HT1080 (cell line): ENCODE results near the gene JUP. TPM values are rescaled to one million over a fixed set of nuclear protein-coding genes. Genes with fewer than 3 reads are reported as not detected.

Experiments
- DNase-seq: peaks from one replicate; pipeline ENCODE4 v3.0.0-alpha.2; 2015; ENCODE audit warnings: low read depth
- total RNA-seq: library from RNA; depleted of rRNA; stranded (reverse); fragments of >200 nt; shearing (Covaris generic); gene quantifications from 2 replicates; pipeline ENCODE4 v1.2.3, GENCODE V29; 2014

JUP gene
- total RNA-seq, 1 experiment from 2014 or later: 4.0 TPM

DNA sequence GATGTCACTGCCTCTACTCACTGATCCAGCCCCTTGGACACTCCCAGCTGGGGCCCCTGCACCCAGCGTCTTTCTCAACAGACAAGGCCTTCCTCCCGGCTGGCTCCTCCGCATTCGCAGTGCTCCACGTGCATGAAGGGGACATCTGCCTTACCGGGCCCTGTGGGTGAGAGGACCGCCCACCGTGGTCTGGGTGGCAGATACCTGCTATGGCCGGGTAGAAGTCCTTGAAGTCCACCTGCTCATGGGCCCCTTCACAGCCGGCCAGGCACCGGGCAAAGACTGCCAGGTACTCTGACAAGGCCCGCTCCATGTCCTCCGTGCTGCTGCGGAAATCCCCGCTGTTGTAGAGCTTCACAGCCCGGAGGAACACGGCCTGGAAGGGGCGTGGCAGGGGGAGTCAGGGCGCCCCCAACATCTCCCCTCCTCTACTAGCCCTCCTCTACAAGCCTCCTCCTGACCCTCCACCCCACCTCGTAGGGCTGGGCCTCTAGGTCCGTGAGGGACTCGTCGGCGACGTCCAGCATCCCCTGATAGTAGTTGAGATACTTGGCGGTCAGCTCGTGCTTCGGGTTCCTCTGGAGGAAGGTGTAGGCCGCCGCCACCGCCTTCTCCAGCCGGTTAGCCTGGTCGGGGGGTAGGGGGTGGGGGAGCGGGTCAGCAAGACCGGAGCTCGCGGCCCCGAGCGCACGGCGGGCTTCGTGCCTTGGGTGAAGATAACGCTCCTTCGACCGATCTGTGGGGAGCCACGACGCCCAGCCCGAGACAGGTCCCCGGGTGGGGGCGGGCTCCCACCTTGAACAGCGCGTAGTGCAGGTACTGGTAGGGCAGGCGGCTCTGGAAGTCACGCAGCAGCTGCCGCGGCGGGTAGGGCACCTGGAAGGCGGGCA, 24.4 kb upstream of the JUP start:
- no peak for DNase-seq

GRCh38 chr17:41806685-41807445, 20.4 kb upstream of the JUP start:
- no peak for DNase-seq

GRCh38 chr17:41803049-41804020, 16.8 kb upstream of the JUP start:
- no peak for DNase-seq

GRCh38 chr17:41801374-41802271, 15.1 kb upstream of the JUP start:
- peak; percentile 78 for DNase-seq

DNA sequence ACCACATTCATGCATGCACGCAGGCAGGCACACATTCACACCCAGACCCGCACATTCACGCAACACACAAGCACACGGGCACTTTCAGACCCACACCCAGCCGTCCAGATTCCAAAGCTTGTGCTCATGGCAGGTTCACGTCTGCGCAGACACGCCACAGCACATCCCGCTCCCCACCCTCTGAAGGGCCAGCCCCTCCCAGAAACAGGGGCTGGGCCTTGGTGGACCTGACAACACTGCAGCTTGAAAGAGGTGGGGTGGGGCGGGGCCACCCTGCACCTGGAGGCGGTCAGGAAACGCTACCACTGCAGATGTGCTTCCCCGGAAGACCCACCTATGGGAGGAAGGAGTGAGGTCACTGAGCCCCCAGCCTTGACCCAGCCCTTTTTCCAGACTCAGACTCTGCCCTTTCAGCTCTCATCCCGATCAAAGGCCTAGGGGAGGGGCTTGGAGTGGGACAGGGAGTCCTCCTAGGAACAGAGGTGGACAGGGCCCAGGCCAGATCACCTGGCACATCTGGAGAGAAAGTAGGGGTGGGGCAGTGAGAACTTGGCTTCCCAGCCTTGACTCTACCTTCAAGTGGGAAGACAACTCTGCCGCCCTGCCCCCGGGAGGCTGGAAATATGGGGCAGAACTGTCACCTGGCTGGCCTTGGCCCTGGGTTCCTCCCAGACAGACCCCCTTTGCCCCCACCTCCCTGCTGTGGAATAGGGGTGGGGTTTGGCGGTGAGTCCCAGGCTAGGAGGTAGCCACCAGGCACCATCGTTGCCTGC, 14.3 kb upstream of the JUP start:
- no peak for DNase-seq

DNA sequence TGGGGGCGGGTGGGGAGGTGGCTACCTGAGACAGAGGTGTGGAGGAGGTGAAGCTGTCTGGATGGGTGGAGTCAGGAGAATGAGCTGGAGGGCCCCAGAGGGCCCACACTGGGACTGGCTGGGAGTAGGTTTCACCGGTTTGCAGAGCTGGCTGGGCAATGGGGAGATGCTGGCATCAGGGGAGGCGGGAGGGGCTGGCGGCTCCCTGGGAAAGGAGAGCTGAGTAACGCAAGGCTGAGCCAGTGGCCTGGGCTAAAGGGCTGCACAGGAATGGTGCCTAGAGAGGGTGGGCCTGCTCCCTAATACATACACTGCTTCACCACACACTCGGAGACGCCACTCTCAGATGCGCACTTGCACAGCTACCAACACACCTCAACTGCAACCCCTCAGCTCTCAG, 12.9 kb upstream of the JUP start:
- DNase-seq: no peak

- DNase-seq: no peak
Observed at GRCh38 chr17:41797377-41797776, 10.9 kb upstream of the JUP start.

DNA sequence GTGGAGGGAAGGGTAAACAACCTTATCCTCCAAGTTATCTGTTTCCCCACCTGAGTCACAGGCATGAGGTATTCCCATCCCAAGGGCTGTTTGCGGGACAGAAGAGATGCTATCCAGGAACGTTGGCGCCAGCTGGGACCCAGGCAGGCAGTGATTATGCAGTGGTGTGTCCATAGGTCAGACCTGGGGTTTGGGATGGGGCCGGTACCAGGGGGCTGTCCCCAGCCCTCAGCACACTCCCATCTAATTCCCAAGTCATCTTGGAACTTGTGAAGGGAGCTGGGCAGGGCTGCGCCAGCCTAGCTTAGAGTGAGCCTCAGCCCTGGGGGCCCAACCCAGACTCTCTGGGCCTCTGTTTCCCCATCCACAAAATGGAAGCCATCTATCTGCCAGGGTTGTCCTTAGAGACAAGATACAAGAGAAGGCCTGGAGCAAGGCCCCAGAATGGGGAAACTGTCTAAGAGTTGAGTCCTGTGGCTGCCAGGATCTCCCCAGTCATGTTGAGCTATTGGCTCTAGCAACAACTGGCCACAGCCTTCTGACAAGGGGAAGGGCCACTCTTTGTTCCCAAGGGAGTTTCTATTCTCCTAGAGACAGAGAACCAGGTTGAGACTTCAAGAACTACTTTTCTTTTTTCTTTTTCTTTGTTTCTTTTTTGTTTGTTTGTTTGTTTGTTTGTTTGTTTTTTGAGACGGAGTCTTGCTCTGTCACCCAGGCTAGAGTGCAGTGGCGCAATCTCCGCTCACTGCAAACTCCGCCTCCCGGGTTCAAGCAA, 9.8 kb upstream of the JUP start:
- no peak for DNase-seq

- no peak for DNase-seq
Observed at GRCh38 chr17:41794540-41794975, 8.0 kb upstream of the JUP start.

DNA sequence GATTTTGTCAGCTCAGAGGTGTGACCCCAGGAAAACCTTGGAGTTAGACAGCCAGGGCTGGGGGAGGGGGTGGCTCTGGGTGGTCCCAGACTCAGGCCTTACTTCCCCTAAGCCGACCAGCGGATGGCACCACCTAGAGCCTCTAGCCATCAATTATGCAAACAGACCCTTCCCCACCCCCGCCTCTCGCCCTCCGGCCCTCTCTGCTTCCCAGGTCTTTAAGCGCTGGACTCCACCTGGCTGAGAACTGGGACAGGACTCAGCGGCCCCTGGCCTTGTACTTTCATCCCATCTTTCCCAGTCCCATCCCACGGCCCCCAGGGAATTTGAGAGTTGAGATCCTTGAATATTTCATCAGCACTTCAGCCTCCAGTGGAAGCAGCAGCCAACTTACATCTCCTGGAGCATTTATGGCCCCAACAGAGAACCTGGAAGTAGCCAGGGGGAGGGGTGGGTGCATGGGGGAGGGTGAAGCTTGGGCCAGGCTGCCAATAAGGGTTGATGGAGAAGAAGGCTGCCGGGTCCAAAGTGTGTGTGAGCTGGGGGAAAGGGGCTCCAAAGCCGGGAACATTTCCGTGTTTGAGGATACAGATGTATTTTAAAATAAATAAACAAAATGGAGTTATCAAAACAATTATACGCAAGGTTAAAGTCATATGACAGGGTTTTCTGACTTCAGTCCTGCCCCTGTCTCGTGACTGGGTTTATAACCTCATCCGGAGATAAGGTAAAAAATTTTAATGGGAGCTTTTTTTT, 7.5 kb upstream of the JUP start:
- no peak for DNase-seq

DNA sequence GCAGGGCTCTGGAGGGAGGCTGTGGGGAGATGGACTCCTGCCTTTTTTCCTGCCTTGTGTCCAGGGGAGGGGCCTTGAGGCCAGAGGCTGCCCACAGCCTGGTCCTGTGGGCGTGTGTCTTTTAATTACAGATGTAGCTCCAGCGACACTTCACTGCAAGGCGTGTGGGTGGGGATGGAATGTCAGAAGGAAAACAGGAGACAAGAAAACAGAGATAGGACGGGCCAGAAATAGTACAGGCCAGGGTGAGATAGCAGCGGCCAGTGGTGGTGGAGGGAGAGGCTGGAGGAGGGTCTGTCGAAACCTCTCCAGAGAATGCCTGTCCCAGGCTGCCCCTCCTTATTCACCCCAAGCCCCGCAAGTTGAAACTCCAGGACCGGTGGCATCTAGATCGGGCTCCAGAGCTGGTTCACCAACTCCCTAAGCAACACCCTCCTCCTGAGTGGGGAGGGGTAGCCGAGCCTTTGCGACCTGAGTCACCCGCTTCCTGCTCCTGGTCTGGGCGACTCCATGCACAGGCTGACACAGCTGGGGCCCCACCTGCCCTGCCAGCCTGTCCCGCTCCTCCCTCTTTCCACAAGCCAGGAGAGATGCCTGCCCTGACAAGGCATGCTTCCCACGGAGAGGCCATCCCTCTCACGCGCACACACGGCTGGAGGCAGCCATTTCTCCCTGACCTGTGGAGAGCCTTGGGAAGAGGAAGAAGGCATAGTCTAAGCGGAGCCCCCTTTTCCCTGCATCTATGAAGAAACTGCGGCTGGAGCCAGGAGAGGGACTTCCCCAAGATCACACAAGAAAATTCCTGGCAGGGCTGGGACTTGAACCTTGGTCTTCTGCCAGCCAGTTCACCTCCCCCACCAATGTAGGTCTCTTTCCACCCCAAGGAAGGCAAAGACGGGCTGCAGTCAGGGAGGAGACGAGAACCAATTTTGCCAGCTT, 6.6 kb upstream of the JUP start:
- DNase-seq: peak; percentile 86

DNA sequence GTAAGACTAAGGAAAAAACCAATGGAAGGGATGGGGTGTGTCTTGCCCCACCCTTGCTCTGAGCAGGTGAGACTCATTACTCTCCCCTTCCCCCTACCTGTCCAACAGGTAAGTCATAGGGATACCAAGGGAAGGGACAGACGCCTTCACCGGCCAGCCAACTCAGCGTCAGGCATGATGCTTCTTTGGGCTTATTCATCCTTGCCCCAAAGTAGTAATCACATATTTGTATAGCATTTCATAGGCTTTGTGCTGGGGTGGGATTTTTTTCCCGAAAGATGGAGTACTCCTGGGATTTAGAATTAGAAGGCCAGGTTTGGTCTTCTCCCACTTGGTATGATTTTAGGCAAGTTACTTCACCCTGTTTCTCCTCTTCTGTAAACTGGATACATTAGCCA, 509 bp upstream of the JUP start:
- no peak for DNase-seq

GRCh38 chr17:41785859-41786226, 668 bp downstream of the JUP start:
- DNase-seq: no peak

GRCh38 chr17:41785091-41785858, 1.2 kb downstream of the JUP start:
- DNase-seq: no peak

GRCh38 chr17:41784207-41784744, 2.2 kb downstream of the JUP start:
- peak; percentile 23 for DNase-seq

DNA sequence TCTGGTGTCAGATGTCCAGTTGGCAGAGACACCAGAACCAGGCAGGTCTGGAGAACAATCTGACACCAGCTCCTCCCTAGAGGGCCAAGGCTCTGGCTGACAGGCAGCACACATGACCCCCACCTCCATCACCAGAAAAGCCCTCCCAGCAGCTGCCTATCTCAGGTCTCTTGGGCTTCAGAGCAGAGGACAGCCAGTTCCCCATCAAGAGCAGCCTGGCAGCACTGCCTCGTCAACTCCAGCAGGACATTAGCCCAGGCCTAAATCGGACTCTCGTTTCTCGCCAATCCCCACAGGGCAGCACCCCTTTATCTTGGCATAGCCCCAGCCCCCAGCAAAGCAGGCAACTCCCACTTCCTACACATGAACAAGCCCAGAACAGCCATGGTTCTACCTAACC, 4.4 kb downstream of the JUP start:
- no peak for DNase-seq
